ENCODE results near the gene POC1B.

GRCh38 chr12:89514751-89515150, 11.1 kb downstream of the POC1B start:
- no peak for TF ChIP-seq PATZ1 (CRISPR knock-in tag; IDR thresholded peaks at IDR 0.05; ENCODE audit: borderline replicate concordance)
- no peak for TF ChIP-seq ZNF565 (CRISPR knock-in tag; conservative IDR thresholded peaks at IDR 0.05; ENCODE audit: low read depth)
- TF ChIP-seq BACH2 (CRISPR knock-in tag; IDR thresholded peaks at IDR 0.05; ENCODE audit: borderline replicate concordance): no peak
- no peak for TF ChIP-seq POU6F1 (CRISPR knock-in tag; IDR thresholded peaks at IDR 0.05; ENCODE audit: borderline replicate concordance, low read depth)
- no peak for TF ChIP-seq TOX (CRISPR knock-in tag; IDR thresholded peaks at IDR 0.05; ENCODE audit: borderline replicate concordance)
- no peak for TF ChIP-seq ZFP30 (CRISPR knock-in tag; IDR thresholded peaks at IDR 0.05)
- no peak for TF ChIP-seq ESRRG (CRISPR knock-in tag; IDR thresholded peaks at IDR 0.05)
- TF ChIP-seq ARNTL (CRISPR knock-in tag; IDR thresholded peaks at IDR 0.05; ENCODE audit: borderline replicate concordance, low read depth): no peak
- TF ChIP-seq ZNF8 (CRISPR knock-in tag; IDR thresholded peaks at IDR 0.05): no peak
- no peak for TF ChIP-seq RARB (CRISPR knock-in tag; IDR thresholded peaks at IDR 0.05)
- TF ChIP-seq CREB5 (CRISPR knock-in tag; IDR thresholded peaks at IDR 0.05; ENCODE audit: low read depth): no peak
- TF ChIP-seq CSDC2 (CRISPR knock-in tag; IDR thresholded peaks at IDR 0.05): no peak
- TF ChIP-seq ZFP3 (CRISPR knock-in tag; IDR thresholded peaks at IDR 0.05): no peak

Measured in SK-N-SH treated with all-trans-retinoic acid at 6 μM for 48 hours (cell line).